NCI-H1105 treated with DMSO at 0.1 percent for 48 hours (cell line): Measurements from ENCODE around the gene ATRNL1.
"Not testable (repeated sequence)": the region's sequence is repeated elsewhere in the genome, so short reads cannot be mapped to it uniquely, and the experiment has no call there.

Source experiments
- DNase-seq: peaks from one replicate; lab custom pipeline; 2025; lab: John Stamatoyannopoulos, UW

Gene ATRNL1

DNA sequence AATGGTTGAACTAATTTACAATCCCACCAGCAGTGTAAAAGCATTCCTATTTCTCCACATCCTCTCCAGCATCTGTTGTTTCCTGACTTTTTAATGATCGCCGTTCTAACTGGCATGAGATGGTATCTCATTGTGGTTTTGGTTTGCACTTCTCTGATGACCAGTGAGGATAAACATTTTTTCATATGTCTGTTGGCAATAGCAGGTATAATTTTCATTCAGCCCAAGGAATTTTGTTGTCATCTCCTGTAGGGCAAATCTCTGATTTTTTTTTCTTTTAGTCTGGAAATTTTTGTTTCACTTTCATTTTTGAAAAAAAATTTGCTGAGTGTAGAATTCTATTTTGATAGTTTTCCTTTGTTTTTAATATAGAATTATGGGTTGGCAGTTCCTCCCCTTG lies 114.1 kb downstream of the ATRNL1 start:
- not testable (repeated sequence) for DNase-seq

DNA sequence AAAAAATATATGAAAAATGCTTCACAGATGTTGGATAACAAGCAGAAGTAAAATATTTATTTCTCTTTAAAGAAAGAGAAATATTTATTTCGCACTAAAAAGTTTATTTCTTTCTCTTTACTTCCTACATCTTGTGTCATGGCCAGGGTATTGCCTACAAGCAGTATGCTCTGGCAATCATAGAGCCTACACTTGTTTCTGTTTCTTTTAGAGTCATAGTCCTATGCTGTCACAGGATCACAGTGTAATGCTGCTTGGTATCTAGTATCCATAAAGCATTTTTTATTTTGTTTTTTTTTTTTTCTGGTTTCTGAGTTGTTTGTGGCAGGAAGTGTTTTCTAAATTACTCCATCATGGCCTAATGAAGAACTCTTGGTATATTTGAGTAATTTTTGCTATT lies 116.0 kb downstream of the ATRNL1 start:
- DNase-seq, result no peak

DNA sequence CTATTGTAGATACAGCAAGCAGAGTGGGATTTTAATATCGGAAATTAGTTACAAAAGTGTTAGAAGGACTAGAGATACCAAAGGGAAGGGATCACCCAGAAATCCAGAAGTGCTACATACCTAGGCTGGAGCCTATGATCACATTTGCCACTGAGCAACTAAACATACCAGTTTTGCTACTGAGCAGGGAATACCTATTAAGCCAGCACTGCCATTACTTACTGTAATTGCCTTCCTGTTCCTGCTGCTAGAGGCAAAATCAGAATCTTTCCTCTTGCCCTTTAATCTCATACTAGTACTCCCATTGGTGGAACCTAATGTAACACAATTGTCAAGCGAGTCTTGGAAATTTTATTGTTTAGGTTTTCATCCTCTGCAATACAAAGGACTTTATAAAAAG lies 121.7 kb downstream of the ATRNL1 start:
- DNase-seq, result no peak

DNA sequence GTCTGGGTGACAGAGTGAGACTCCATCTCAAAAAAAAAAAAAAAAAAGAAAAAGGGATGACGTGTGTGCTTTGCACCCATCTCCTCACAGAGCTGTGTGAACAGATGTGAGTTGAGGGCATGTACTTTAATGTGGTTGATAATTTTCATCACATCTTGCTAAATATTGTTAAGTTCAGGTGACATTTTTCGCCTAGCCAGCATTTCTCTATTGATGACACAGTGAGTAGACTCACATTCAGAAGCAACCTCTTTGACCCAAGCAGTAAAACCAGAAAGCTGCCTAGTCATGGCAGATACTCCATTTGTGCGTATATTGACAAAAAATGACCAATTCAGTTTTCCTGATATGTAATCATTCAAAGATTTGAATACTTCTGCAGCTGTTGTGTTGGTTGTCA lies 126.0 kb downstream of the ATRNL1 start:
- no peak for DNase-seq

DNA sequence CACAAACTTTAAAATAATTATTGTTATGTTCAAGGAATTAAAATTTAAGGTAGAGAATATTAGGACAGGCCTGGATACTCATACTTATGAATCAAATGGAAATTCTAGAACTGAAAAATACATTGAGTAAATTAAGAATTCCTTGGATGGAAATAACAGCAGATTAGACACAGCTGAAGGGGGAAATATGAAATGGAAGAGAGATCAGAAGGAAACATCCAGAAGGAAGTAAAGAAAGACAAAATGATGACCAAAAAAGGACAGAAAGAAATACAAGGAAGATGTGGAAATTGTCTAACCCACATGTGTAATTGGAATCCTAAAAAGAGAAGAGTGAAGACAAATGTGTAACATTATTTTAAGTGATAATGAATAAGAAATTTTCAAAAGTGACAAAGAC lies 128.9 kb downstream of the ATRNL1 start:
- DNase-seq, result no peak

DNA sequence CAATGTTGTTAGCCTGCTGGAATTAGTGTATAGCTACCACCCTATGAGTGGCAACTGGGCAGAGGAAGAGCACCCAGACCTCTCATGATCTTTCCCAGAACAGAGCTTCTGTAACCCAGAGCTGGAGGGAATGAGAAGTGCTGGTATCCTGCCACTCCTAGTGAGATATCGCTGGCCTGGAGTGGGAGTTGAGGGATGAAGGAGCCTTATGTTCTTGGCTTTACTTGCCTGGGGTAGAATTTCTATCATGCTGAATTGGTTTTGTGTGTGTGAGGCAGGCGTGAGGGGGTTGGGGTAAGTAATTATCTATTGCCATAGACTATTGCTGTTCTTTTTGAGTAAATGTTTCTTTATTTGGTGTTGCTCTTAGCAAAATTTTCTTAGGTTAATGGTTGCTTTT lies 146.6 kb downstream of the ATRNL1 start:
- no peak for DNase-seq

DNA sequence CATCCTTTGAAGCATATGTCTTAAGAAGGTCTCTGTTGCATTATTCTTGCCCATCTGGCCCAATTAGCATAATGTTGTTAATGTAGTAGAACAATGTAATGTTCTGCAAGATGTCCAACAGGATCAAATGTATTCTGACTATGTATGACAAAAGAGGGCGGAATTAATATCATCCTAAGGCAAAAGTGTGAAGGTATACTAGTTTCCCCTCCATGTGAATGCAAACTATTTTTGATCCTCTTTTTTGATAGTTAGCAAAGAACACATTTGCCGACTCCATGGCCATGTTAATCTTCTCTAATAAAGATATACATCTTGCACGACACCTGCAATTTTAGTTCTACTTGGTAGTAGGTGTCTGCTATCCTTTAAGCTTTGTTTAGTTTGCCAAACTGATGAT lies 157.6 kb downstream of the ATRNL1 start:
- DNase-seq, result no peak

DNA sequence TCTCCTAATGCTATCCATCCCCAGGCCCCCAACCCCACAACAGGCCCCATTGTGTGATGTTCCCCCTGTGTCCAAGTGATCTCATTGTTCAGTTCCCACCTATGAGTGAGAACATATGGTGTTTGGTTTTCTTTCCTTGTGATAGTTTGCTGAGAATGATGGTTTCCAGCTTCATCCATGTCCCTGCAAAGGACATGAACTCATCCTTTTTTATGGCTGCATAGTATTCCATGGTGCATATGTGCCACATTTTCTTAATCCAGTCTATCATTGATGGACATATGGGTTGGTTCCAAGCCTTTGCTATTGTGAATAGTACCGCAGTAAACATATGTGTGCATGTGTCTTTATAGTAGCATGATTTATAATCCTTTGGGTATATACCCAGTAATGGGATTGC lies 160.6 kb downstream of the ATRNL1 start:
- DNase-seq, result not testable (repeated sequence)

DNA sequence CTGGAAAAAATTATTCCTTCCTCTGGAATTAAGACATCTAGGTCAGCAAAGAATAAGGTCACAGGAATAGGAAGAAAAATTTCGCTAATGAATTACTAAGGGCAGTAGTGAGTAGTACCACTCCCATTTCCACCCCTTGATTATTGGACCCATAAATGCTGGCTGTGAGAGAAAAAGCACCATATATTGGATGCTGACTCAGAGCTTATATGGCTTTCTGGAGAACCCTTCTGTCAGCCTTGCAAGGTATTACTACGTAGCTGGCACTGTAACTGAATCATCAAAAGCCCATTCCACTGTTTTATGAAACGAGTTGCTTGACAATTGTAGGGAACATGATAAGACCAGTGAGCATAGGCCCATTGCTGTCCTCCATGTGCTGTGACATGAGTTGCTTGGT lies 179.3 kb downstream of the ATRNL1 start:
- DNase-seq, result no peak

DNA sequence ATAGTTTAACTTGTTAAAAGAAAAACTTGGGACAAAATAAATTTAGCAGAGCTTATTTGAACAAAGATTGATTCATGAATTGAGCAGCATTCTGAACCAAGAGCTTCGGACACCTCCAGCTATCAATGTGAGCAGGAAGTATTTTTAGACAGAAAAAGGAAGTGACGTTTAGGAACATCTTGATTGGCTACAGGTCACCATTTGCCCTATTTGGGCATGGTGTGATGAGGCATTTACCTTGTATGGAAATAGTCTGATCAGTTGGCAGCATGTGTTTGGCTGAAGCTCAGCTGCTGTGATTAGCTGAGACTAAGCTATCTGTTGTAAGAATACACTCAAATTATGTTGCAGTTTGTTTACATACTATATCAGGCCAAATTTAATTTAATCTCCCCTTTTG lies 185.1 kb downstream of the ATRNL1 start:
- DNase-seq, result no peak

DNA sequence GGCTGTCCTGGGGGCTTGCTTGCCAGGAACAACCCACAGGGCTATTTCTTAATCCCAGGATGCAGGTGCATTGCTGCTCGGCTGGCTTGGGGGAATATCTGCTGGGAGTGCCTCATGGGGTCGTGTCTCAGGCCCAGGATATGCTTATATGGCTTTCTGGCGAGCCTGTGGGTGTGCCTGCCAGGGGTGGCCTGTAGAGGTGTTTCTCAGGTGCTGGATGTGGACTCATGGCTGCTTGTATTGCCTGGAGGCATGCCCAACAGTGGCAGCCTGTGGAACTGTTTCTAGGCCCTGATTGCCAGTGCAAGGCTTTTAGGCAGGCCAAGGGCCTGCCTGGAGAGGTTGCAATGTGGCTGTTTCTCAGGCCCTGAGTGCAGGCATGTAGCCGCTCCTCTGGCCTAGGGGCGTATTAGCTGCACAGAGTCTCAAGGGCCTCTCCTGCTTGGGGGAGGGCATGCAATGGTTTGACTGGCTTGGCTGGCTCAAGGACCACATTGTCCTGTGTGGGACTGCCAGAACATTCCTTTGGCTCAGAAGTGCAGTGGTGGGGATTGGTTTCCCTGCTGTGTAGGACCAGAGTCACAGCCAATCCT lies 202.1 kb downstream of the ATRNL1 start:
- DNase-seq, result no peak

DNA sequence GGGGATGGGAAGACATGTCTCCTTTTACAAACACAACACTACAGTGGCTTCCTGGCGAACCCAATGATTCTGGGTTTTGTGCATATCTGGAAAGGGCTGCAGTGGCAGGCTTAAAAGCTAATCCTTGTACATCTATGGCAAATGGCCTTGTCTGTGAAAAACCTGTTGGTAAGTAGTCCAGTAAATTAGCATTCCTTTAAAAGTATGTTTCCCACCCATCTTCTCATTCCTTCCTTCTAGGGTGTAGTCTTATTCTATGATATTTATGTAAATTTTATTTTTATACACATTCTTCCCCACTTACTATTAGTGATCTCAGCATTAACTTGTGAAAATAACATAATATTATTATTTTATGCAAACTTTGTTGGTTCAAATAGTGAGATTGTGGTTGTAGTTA lies 206.9 kb downstream of the ATRNL1 start:
- no peak for DNase-seq

DNA sequence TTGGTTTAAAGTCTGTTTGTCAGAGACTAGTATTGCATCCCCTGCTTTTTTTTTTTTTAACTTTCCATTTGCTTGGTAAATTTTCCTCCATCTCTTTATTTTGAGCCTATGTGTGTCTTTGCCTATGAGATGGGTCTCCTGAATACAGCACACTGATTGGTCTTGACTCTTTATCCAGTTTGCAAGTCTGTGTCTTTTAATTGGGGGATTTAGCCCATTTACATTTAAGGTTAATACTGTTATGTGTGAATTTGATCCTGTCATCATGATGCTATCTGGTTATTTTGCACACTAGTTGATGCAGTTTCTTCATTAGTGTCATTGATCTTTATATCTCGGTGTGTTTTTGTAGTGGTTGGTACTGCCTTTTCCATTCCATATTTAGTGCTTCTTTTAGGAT lies 226.5 kb downstream of the ATRNL1 start:
- not testable (repeated sequence) for DNase-seq

DNA sequence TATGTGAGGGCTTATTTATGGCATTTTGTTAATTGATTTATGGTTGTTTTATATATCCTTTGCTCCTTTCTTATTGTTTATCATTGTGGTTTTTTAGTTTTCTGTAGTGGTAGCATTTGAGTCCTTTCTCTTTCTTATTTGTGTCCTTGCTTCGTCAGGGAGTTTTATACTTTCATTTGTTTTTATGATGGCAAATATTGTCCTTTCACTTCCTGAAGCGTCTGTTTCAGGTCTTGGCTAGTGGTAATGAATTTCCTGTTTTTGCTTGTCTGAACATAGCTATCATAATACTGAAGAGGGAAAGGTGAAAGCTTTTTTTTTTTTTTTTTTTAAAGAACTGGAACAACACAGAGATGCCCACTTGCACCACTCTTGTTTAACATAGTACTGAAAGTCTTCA lies 228.2 kb downstream of the ATRNL1 start:
- peak; percentile 3 for DNase-seq

DNA sequence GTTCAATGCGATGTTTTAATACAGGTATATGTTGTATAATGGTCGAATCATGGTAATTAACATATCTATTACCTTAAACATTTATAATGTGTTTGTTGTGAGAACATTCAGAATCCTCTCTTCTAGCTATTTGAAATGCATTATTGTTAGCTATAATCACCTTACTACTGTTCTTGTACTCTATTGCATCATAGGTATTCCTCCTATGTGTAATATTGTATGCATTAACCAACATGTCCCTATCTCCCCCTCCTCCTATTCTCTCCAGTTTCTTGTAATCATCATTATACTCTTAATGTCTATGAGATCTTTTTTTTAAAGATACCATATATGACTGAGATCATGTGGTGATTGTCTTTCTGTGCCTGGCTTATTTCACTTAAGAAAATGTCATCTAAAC lies 235.2 kb downstream of the ATRNL1 start:
- DNase-seq, result no peak

DNA sequence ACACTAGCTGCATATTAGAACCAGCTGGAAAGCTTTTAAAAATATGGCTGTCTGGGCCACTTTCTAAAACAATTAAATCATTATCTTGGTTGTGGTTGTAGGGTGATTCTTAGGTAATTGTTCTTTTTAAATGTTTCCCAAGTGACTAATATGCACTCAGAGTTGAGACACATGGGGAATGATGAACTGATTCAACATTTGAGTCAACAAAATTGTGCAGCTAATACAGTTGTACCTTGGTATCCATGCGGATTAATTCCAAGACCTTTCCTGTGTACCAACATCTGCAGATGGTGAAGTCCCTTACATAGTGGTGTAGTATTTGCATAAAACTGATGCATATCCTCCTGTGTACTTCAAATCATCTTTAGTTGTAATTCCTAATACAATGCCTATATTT lies 242.2 kb downstream of the ATRNL1 start:
- DNase-seq, result no peak

DNA sequence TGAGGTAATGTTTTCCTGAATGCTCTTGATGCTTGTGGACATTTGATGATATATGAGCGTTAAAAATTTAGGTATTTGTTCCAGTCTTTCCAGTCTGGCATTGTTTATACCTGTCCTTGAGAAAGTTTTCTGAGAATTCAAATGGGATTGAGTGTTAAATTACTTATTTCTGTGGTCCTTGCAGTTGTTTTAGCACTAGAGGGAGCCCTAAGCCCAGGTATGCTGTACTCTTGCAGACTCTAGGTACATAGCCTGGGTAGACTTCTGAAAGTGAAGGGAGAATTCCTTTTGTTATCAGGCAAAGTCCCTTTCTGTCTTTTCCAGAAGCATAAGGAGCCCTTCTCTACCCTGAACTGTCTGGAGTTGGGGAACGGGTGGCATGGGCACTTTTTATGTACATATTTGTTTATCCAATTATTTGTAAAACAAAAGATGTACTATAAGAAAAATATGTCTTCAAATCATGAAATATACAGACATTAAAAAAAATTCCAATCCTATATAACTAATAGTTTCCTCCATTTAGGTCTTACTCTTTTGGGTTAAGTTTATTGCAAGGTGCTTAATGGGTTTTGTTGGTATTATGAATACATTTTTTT lies 262.1 kb downstream of the ATRNL1 start:
- peak; percentile 65 for DNase-seq

DNA sequence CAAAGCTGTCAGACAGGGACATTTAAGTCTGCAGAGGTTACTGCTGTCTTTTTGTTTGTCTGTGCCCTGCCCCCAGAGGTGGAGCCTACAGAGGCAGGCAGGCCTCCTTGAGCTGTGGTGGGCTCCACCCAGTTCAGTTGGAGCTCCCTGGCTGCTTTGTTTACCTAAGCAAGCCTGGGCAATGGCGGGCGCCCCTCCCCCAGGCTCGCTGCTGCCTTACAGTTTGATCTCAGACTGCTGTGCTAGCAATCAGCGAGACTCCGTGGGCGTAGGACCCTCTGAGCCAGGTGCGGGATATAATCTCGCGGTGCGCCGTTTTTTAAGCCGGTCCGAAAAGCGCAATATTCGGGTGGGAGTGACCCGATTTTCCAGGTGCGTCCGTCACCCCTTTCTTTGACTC lies 274.8 kb downstream of the ATRNL1 start:
- not testable (repeated sequence) for DNase-seq

DNA sequence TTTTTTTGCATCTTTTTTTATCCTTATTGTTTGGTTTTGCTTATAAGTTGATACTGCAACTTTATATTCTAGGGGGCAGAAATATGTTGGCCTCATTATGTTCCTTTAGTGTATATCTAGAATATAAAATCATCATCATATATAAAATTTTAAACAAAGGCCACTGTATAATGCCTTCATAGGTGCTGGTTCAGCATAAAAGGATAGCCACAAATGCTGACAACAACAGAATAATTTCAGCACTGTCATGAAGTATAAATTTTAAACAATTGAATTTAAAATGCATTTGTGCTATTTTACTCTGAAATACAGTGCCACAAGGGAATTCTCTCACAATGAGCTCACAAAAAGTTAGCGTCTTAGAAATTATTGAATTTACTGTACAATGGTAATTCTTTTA lies 285.9 kb downstream of the ATRNL1 start:
- no peak for DNase-seq

DNA sequence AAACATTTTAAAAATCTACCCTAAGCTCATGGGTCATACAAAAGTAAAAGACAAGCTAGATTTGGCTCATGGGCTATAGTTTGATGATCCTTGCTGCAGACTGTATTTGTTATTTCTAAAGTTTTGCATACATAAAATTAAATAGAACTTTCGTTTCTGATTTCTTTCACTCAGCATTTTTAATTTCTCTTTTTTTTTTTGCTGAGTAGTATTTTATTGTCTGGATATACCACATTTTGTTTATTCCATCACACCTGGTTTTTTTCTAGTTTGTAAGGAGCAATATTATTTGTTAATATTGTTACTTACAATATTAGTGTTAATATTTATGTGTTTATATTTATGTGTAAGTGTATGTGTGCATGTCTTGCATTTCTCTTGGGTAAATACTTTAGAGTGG lies 291.5 kb downstream of the ATRNL1 start:
- no peak for DNase-seq

DNA sequence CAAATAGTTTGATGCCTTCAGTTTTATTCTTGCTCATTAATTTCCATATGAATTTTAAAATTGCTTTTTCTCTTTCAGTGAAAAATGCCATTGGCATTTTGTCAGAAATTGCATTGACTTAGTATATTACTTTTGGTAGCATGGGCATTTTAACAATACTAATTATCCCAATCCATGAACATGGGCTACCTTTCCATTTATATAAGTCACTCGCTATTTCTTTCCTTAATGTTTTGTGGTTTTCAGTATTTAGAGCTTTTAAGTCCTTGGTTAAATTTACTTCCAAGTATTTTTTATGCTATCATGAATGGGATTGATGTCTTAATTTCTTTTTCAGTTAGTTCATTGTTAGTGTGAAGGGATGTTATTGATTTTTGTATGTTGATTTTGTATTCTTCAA lies 297.4 kb downstream of the ATRNL1 start:
- DNase-seq, result no peak

DNA sequence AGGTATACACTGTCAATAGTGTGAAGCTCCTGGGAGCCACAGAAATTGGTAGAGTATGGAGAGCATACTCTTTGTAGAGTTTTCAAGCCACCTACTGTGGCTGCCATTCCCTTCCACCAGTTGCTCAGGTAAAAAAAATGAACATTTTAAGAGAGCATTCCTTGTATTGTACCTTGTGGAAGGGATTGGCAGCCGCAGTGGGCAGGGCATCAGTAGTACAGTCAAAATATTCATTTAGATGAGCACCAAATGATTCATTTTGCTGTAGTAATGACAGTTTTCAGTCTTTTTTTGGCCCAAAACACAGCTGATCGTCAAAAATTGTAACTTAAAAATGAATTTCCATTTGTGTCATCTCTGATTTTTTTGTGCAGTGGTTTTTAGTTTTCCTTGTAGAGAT lies 304.9 kb downstream of the ATRNL1 start:
- DNase-seq, result no peak

DNA sequence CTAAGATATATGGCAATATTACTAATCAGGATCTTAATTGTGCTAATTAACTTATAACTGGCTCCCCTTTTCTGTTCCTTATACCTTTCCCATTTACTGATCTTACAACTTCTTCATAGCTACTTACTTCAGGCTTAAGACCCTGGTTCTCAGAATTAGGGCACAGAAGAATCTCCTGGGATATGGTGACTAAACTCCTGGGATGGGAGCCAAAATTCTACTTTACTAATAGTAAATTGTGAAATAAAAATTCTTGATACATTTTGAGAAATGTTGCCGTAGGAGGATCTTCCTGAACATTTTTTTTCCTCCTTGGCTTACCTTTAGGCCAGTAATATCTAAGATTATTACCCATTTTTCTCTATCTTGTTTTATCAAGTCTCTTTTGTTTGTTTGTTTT lies 309.5 kb downstream of the ATRNL1 start:
- DNase-seq, result no peak

DNA sequence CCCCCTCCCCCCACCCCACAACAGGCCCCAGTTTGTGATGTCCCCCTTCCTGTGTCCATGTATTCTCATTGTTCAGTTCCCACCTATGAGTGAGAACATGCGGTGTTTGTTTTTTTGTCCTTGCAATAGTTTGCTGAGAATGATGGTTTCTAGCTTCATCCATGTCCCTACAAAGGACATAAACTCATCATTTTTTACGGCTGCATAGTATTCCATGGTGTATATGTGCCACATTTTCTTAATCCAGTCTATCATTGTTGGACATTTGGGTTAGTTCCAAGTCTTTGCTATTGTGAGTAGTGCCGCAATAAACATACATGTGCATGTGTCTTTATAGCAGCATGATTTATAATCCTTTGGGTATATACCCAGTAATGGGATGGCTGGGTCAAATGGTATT lies 312.7 kb downstream of the ATRNL1 start:
- DNase-seq, result not testable (repeated sequence)
